ENCODE results near the gene RCSD1. TPM values are rescaled to one million over a fixed set of nuclear protein-coding genes. Genes with fewer than 3 reads are reported as not detected.

The RCSD1 gene
- total and polyA plus RNA-seq, 12 donors = 3.3 to 15.4 (median 9.4) TPM

DNA sequence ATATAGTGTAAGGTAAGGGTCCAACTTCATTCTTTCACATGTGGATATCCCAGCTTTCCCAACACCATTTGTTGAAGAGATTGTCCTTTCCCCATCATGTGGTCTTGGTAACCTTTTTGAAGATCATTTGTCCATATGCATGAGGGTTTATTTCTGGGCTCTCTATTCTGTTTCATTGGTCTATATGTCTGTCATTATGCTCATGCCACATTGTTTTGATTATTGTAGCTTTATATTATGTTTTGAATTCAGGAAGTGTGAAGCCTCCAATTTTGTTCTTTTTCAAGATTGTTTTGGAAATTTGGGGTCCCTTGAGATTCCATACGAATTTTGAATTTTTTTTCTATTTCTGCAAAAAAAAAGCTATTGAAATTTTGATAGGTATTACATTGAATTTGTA lies 15.2 kb upstream of the RCSD1 start:
- DNase-seq = no peak
- Histone ChIP-seq H3K27ac (no peak overlapping the region), H3K4me3 (no peak overlapping the region), H3K9me3 (replicated peaks in 1 of 3) (no peaks in the 10 kb centered on the region), H3K36me3 (replicated peaks in 1 of 2) (no peaks in the 10 kb centered on the region), H3K27me3 (no peaks in the 10 kb centered on the region), H3K4me1 (replicated peaks in 1 of 2) (peaks cover 0 to 16% of the 10 kb centered on the region in 2 donors)
- no peak for TF ChIP-seq POLR2A (IDR thresholded peaks at IDR 0.05)
- TF ChIP-seq, protein P1, sequence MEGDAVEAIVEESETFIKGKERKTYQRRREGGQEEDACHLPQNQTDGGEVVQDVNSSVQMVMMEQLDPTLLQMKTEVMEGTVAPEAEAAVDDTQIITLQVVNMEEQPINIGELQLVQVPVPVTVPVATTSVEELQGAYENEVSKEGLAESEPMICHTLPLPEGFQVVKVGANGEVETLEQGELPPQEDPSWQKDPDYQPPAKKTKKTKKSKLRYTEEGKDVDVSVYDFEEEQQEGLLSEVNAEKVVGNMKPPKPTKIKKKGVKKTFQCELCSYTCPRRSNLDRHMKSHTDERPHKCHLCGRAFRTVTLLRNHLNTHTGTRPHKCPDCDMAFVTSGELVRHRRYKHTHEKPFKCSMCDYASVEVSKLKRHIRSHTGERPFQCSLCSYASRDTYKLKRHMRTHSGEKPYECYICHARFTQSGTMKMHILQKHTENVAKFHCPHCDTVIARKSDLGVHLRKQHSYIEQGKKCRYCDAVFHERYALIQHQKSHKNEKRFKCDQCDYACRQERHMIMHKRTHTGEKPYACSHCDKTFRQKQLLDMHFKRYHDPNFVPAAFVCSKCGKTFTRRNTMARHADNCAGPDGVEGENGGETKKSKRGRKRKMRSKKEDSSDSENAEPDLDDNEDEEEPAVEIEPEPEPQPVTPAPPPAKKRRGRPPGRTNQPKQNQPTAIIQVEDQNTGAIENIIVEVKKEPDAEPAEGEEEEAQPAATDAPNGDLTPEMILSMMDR (IDR thresholded peaks at IDR 0.05) = no peak
- 38 to 76% (median 53%) methylated on average over 1 of the region's 1 CpG for WGBS, 4 donors
- intact Hi-C loops (cut with DNase I) = no loop called here

DNA sequence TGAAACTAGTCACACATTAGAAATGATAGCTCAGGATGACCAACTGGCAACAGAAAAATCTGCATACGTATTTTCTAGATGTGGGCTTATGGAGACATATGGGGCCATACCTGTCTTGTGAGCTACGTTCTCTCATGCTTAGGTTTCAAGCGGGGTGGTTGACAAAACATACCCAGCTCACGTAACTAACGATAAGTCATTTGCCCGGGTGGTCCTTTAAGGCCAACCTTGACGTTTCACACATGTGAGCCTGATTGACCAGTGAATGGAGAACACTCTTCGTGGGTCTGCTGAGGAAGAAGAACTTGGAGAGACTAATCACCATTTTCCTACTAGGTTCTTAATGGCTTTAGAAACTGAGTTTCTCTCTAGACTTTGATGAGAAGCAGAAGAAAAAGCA lies 13.5 kb upstream of the RCSD1 start:
- Histone ChIP-seq H3K27me3 (no peaks in the 10 kb centered on the region), H3K4me1 (replicated peaks in 1 of 2) (peaks cover 0 to 16% of the 10 kb centered on the region in 2 donors), H3K36me3 (replicated peaks in 1 of 2) (no peaks in the 10 kb centered on the region), H3K9me3 (replicated peaks in 1 of 3) (no peaks in the 10 kb centered on the region), H3K27ac (peak overlapping the region in 3 of 5 donors; percentile 44 to 87 (median 66)), H3K4me3 (no peak overlapping the region)
- 70 to 85% (median 78%) methylated on average over 8 of the region's 8 CpGs for WGBS, 4 donors
- no peak for DNase-seq
- TF ChIP-seq POLR2A (IDR thresholded peaks at IDR 0.05) = no peak
- TF ChIP-seq, protein P1 (IDR thresholded peaks at IDR 0.05) = no peak
- intact Hi-C loops (cut with DNase I) = no loop called here

DNA sequence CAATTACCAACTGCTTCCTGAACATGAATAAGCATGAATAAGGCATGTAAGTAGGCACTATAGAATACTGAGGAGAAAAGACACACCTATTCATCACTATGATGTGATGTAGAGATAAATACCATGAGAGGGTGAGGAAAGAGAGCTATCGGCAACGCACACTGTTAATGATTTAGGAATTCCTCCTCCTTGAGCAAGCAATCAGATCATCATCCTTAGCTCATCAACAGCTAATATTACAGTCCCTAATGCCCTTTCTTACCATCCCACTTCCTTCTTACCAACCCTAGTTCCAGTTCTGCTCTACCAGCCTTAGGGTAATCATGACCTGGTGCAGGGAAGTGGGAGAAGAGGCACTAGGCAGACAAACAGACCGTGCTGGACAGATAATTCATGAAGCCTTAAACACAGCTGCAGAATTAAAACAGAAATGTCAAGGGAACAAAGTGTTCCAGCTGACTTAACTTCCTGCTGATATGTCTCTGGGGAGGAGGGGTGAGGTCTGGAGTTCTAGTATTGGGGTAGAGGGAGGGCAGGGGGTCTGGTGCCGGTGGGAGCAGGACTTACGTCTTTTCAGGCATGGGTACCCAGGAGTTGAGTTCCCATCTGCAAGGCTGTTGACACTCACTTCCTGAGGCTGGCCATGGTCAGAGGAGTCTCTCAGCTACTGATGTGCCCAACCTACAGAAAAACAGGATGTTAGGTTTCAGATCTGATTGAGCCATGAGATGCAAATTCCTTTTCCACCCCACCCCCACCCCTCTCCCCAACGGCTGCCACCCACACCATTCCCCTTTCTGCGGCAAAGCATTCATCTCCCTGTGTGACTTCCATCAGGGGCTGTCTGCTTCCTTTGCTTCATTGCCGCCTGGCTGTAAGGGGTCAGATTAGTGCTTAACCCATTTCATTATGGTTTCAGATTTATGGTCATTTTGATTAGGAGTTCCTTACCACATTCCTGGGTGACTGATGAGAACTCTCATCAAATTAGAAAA lies 12.6 kb upstream of the RCSD1 start:
- H3K27me3 ChIP-seq = no peaks in the 10 kb centered on the region
- WGBS, 4 donors = 35 to 43% (median 38%) methylated on average over 8 of the region's 8 CpGs
- no peak for TF ChIP-seq POLR2A (IDR thresholded peaks at IDR 0.05)
- TF ChIP-seq, protein P1 (IDR thresholded peaks at IDR 0.05) = no peak
- H3K27ac ChIP-seq = peak overlapping the region in 4 of 5 donors; percentile 22 to 87 (median 55)
- no peaks in the 10 kb centered on the region for H3K9me3 ChIP-seq (replicated peaks in 1 of 3)
- DNase-seq = peak in 5 of 7 donors; percentile 18 to 76 (median 41)
- peaks cover 0 to 16% of the 10 kb centered on the region in 2 donors for H3K4me1 ChIP-seq (replicated peaks in 1 of 2)
- H3K36me3 ChIP-seq (replicated peaks in 1 of 2) = no peaks in the 10 kb centered on the region
- intact Hi-C loops (cut with DNase I) = no loop called here
- H3K4me3 ChIP-seq = no peak overlapping the region

DNA sequence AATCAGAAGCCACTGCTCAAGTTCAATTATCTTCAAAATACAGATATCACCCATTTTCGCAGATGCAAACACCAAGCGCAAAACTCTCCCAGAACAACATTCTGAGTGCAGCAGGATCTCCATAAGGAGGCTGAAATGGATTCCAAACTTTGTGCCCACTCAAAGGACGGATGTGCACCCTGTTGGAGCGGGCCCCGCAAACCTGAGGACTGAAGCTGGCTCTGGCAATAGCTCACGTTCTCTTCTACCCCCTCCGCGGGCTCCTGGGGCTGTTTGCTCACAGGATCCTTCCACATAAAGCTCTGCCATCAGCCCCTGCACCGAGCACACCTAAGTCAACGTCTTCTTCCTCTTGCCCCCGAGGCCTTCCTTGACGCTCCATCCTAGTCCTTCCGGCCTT lies 11.7 kb upstream of the RCSD1 start:
- H3K9me3 ChIP-seq (replicated peaks in 1 of 3) = no peaks in the 10 kb centered on the region
- WGBS, 4 donors = 85 to 88% (median 86%) methylated on average over 13 of the region's 13 CpGs
- peak overlapping the region in 2 of 5 donors; percentile 44 to 87 for H3K27ac ChIP-seq
- no peak for DNase-seq
- H3K4me3 ChIP-seq = no peak overlapping the region
- H3K4me1 ChIP-seq (replicated peaks in 1 of 2) = peaks cover 0 to 16% of the 10 kb centered on the region in 2 donors
- no peaks in the 10 kb centered on the region for H3K27me3 ChIP-seq
- intact Hi-C loops (cut with DNase I) = no loop called here
- H3K36me3 ChIP-seq (replicated peaks in 1 of 2) = no peaks in the 10 kb centered on the region
- no peak for TF ChIP-seq POLR2A (IDR thresholded peaks at IDR 0.05)
- TF ChIP-seq, protein P1 (IDR thresholded peaks at IDR 0.05) = no peak
